HL-60/S4 treated with phorbol 12-myristate 13-acetate at 8.2 ng/mL for 4 days and 3 days (cell line): ENCODE measurements around the gene DNAJC21.
"Not testable (repeated sequence)": the region's sequence is repeated elsewhere in the genome, so short reads cannot be mapped to it uniquely, and the experiment has no call there.

Experiments
- in situ Hi-C: fragments of 300-500 bp; cut with MboI; formaldehyde crosslinking; loops from 2 replicates; pipeline ENCODE4 v1.15.0; 2022; ENCODE audit warnings: low sequenced_read_pairs

Gene DNAJC21

GRCh38 chr5:34919077-34919476, 10.3 kb upstream of the DNAJC21 start:
- in situ Hi-C loops: no loop called here

- in situ Hi-C loops: not testable (repeated sequence)
Observed at GRCh38 chr5:34923256-34923655, 6.1 kb upstream of the DNAJC21 start.

- in situ Hi-C loops: no loop called here
Observed at GRCh38 chr5:34923694-34924461, 5.5 kb upstream of the DNAJC21 start.

GRCh38 chr5:34924462-34924765, 4.9 kb upstream of the DNAJC21 start:
- in situ Hi-C loops: no loop called here

DNA sequence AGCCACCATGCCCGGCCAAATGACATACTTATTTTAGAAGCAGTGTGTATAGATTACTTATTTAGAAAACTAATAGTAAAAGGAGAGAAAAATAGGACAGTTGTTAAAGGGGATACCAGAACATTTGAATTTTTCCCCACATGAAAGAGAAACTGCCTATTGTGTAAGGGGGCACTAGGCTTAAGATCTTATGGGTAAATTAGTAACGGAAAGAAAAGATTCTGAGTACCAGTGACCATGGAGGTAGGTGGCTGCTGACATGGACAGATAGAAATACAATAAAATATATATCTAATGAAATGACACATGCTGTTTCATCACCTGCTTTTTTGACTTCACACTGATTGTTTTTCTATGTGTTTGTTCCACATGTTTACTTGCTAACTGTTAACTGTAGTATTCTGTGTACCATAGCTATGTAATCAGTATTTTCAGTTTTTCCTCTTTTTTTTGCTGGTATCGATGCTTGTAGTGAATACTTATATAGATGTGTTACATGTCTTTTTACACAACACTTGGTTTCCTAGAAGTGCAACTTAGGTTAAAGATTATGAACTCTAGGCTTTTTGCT, 3.0 kb upstream of the DNAJC21 start:
- in situ Hi-C loops: no loop called here

- in situ Hi-C loops: no loop called here
Observed at GRCh38 chr5:34927785-34928184, 1.6 kb upstream of the DNAJC21 start.

DNA sequence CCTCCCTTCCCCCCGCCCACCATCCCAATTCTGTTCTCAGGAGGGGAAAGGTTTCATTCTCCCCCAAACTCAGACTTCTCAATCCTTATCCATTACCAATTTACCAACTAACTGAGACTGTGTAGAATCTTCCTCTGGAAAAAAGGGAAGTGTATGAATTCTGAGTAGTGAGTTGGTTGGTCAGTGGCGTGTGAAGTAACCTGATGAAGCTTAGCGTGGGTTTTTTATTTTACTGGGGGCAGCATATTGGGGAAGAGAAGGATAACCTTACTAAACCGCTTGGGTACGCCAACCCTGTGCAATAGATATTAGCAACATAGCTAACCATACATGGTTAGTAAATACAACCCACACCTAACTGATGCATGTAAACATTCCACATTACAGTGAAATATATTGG, 1.1 kb upstream of the DNAJC21 start:
- in situ Hi-C loops: no loop called here

DNA sequence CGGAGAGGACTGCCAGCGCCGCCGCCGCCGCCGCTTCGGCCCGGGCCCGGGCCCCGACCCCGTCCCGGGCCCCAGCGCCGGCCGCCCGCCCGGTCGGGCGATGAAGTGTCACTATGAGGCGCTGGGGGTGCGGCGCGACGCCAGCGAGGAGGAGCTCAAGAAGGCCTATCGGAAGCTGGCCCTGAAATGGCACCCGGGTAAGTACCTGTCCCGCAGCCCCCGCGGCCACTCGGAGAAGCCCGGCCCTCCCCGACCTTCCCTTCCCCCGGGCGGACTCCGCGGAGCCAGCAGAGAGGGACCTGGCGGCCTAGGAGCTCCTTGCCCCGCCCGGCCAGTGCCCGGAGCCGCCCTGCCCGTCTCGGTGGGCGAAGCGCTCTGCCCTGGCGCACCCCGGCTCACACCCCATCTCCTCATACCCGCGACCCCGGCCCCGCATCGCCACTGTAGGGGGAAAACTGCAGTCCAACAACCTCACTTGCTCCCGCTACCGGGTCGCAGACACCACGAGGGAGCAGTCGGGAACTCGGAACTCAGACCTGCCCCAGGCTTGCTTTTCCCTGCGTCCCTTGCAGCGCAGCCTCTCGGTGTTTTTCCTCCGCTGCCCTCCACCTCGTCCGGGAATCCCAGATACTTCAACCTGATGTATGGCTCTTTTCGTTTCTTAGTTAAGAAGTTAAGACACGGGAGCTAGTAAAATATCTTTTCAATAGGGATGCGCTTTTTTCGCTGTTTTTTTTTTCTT, 532 bp downstream of the DNAJC21 start:
- in situ Hi-C loops: no loop called here

DNA sequence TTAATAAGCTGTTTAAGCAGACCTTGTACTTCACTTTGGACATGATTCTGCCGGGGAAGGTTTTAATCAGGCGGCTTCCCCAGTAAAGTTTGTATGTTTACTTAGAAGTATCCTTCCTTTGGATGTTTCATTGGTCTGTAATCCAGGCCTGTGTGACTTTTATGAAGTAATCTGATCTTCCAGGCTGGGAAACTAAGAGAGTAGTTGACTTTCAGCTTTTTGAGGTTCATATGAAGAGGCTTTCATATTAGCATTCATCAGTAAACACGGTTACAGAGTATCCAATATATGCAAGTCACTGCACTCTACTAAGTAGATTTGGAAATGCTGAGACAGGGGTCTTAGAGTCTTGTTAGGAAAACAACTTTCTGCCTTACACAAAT, 1.1 kb downstream of the DNAJC21 start:
- in situ Hi-C loops: no loop called here

DNA sequence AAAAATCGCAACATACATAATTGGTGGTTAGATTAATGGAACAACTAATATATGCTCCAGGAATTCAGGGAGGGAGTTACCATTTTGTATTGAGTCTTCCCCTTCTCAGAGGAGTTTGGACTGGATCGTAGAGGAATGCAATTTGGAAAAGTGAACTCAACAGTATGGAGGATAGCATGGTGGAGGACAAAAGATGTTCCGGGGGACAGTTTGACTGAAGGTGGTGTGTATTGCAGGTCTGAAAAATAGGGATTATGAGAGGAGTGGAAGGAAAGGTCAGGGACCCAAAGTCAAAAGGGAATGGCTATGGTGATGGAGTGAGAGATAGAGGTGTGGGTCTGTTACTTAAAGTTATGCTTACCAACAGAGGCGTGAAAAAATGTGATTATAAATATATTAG, 1.5 kb downstream of the DNAJC21 start:
- in situ Hi-C loops: no loop called here

DNA sequence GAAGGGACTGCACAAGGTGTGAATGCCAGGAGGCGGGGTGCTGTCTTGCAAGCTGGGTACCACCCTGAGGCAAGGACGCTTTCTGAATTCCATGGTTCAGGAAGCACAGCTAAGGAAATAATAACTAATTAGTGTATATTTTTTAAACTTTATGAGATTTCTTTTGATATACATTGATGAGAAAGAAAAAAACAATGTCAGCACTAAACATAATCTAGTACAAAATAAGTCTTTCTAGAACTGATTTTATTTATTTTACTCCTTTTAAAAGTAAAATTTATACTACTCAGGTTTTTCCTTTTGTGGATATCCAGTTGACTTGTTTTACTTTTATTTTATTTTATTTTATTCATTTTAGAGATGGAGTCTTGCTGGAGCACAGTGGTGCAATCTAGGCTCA, 3.6 kb downstream of the DNAJC21 start:
- in situ Hi-C loops: no loop called here

GRCh38 chr5:34941936-34942335, 12.6 kb downstream of the DNAJC21 start:
- in situ Hi-C loops: no loop called here

GRCh38 chr5:34944044-34944443, 14.7 kb downstream of the DNAJC21 start:
- in situ Hi-C loops: no loop called here

DNA sequence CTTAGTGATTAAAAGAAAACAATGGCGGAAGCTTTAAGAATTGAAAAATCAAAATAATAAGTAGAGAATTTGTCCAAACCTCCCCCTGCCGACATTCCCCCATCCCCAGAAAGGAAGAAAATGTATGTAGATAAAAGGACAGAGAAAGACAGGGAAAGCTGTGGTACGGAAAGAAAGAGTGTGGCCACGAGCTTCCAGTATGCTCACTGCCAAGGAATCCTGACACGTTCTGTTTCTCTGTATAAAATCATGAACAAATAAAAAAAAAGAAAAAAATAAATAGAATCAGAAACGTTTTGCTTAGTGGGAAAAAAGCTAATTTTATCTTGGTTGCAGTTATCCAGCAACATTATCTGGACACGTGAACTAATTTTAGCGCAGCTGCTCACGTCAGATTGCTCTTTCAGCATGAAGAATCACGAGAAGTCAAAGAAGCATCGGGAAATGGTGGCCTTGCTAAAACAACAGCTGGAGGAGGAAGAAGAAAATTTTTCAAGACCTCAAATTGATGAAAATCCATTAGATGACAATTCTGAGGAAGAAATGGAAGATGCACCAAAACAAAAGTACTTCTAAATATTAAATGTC, 15.2 kb downstream of the DNAJC21 start:
- in situ Hi-C loops: no loop called here

GRCh38 chr5:34957321-34957720, 28.0 kb downstream of the DNAJC21 start:
- in situ Hi-C loops: no loop called here

- in situ Hi-C loops: no loop called here
Observed at GRCh38 chr5:34957857-34958690, 28.7 kb downstream of the DNAJC21 start.

GRCh38 chr5:34959323-34959722, 30.0 kb downstream of the DNAJC21 start:
- in situ Hi-C loops: no loop called here

DNA sequence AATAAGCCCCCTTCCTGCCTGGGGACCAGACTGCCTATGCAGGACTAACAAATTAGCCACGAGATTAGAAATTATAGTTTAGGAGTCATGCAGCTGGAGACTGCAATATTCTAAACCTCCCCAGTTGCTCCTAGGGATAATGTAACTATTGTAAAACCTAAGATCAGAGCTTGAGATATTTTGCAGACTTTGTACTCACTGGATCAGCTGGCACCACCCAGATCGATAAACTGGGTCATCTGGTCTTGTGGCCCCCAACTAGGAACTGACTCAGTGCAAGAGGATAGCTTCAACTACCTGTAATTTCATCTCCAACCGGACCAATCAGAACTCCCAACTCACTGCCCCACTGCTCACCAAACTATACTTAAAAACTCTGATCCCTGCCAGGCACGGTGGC, 38.2 kb downstream of the DNAJC21 start:
- in situ Hi-C loops: no loop called here

DNA sequence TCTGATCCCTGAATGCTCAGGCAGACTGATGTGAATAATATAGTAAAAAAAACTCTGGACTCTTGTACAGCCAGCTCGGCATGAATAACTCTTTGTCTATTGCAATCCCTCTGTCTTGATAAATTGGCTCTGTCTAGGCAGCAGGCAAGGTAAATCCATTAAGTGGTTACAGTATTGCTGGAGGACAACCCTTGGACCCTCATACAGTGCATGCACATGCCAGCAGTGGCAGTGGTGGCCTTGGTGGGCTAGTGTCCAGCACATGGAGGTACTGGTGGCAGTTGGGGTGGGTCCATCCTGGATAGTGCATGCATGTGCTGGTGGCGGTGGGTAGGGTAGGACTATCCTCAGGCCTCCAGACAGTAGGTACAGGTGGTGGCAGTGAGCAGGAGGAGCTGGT, 38.9 kb downstream of the DNAJC21 start:
- in situ Hi-C loops: no loop called here

DNA sequence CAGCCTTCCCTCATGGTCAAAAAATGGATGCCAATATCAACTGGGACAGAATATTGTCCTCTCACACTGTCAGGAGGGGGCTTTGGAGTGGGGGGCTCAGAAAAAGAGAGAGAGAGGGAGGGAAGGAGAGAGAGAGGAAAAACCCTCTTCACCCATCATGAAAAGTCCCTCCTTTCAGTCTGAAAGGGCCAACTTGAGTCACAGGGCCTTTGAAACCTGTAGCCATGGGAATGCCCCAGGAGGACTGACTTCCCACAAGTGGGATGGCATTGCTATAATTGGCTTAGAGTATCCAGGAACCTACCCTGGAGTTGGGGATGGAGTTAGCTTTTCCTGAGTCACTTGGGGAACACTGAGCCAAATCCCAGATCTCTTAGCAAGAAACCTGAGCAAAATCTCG, 41.2 kb downstream of the DNAJC21 start:
- in situ Hi-C loops: no loop called here

GRCh38 chr5:34971655-34972054, 42.3 kb downstream of the DNAJC21 start:
- in situ Hi-C loops: not testable (repeated sequence)
